H1 (cell line): ENCODE measurements around the gene HOXC5. TPM values are rescaled to one million over a fixed set of nuclear protein-coding genes. Genes with fewer than 3 reads are reported as not detected.
A peak's percentile ranks its signal among the peaks of the same experiment; 100 is the strongest.

Source experiments
- CTCF ChIA-PET: fragments of 300-600 bp; sonication (Branson Sonifier 250); formaldehyde crosslinking; loops from one replicate; lab custom pipeline; 2021; ENCODE audit not compliant: partially characterized antibody; lab: Charles Lee
- POLR2A ChIA-PET: fragments of 300-600 bp; sonication (Branson Sonifier 250); formaldehyde crosslinking; loops from one replicate; lab custom pipeline; 2021; ENCODE audit warnings: inconsistent platforms; ENCODE audit not compliant: partially characterized antibody; lab: Charles Lee
- DNase-seq, 2 experiments: peaks; one replicate each; pipeline versions ENCODE4 v3.0.0 to v3.0.0-alpha.2; 2010 to 2022; ENCODE audit warnings: low spot score in 2 of 2, low read depth in 1 of 2, mixed read lengths in 1 of 2
- FAIRE-seq: peaks from 2 replicates; lab custom pipeline; 2011; peaks lifted over from hg19 to GRCh38; lab: Jason Lieb, UNC
- H2AFZ ChIP-seq: 2 replicates; pipeline ENCODE4 v1.8.1; 2012; ENCODE audit warnings: low read length, inconsistent platforms
- H2AK5ac ChIP-seq: 2 replicates; pipeline ENCODE4 v1.6.1; 2013; ENCODE audit warnings: low read depth, low read length
- H2BK120ac ChIP-seq: replicated peaks from 2 replicates; pipeline ENCODE3; 2013; ENCODE audit warnings: low read depth, low read length, inconsistent platforms
- H2BK12ac ChIP-seq: 2 replicates; pipeline ENCODE4 v1.6.1; 2013; ENCODE audit warnings: low read depth, low read length
- H2BK15ac ChIP-seq: 2 replicates; pipeline ENCODE4 v1.6.1; 2013; ENCODE audit warnings: low read length
- H2BK20ac ChIP-seq: 2 replicates; pipeline ENCODE4 v1.6.1; 2013; ENCODE audit warnings: low read length
- H2BK5ac ChIP-seq: 2 replicates; pipeline ENCODE4 v1.6.1; 2013; ENCODE audit warnings: low read depth, low read length
- H3K14ac ChIP-seq: 2 replicates; pipeline ENCODE4 v1.6.1; 2013; ENCODE audit warnings: inconsistent platforms; ENCODE audit not compliant: insufficient read length
- H3K18ac ChIP-seq: 2 replicates; pipeline ENCODE4 v1.6.1; 2013; ENCODE audit warnings: low read length; ENCODE audit errors: extremely low read depth
- H3K23ac ChIP-seq: 2 replicates; pipeline ENCODE4 v1.6.1; 2013; ENCODE audit warnings: inconsistent platforms; ENCODE audit not compliant: insufficient read length
- H3K23me2 ChIP-seq: 2 replicates; pipeline ENCODE4 v1.6.1; 2013; ENCODE audit warnings: low read depth, low read length
- H3K27ac ChIP-seq: 2 replicates; pipeline ENCODE4 v1.6.1; 2011; ENCODE audit warnings: low read depth, low read length, inconsistent platforms
- H3K27me3 ChIP-seq, 4 experiments: replicated peaks in 1 of 4; 1 replicate in 1 of 4; 2 replicates in 3 of 4; pipeline versions ENCODE4 v1.6.1 to v1.8.1; 2011 to 2013; ENCODE audit warnings: low read length in 3 of 4, mild to moderate bottlenecking in 3 of 4, inconsistent platforms in 2 of 4, mixed read lengths in 2 of 4, moderate library complexity in 1 of 4; ENCODE audit not compliant: control insufficient read depth in 3 of 4, insufficient read depth in 3 of 4; ENCODE audit errors: extremely low read depth in 1 of 4
- H3K36me3 ChIP-seq, 4 experiments: 2 replicates each; pipeline versions ENCODE4 v1.6.1 to v1.8.1; 2011 to 2013; ENCODE audit warnings: mild to moderate bottlenecking in 4 of 4, low read length in 3 of 4, moderate library complexity in 2 of 4, control low read depth in 1 of 4, inconsistent platforms in 1 of 4; ENCODE audit not compliant: insufficient read depth in 4 of 4, control insufficient read depth in 2 of 4
- H3K4ac ChIP-seq: replicated peaks from 2 replicates; pipeline ENCODE3; 2013; ENCODE audit warnings: low read length, low read depth, mixed read lengths, inconsistent platforms; ENCODE audit not compliant: insufficient read length
- H3K4me1 ChIP-seq, 4 experiments: replicated peaks in 1 of 4; 1 replicate in 1 of 4; 2 replicates in 3 of 4; pipeline versions ENCODE4 v1.6.1 to v1.8.1; 2011 to 2013; ENCODE audit warnings: low read length in 3 of 4, inconsistent platforms in 2 of 4, mixed read lengths in 1 of 4; ENCODE audit not compliant: insufficient read depth in 4 of 4, control insufficient read depth in 3 of 4
- H3K4me2 ChIP-seq, 2 experiments: 2 replicates each; pipeline versions ENCODE4 v1.6.1 to v1.8.1; 2011 to 2013; ENCODE audit warnings: low read depth in 2 of 2, low read length in 2 of 2, control low read depth in 1 of 2, inconsistent platforms in 1 of 2, mild to moderate bottlenecking in 1 of 2; ENCODE audit not compliant: insufficient read depth in 1 of 2
- H3K4me3 ChIP-seq, 4 experiments: fragments of 200-600, 300-600 bp in 1 of 4; sonication (generic), shearing (Covaris generic), sonication (Bioruptor Twin) in 1 of 4; 2 replicates each; pipeline versions ENCODE4 v1.5.1 to v1.8.1; 2011 to 2016; ENCODE audit warnings: low read length in 4 of 4, low read depth in 3 of 4, control low read depth in 2 of 4, inconsistent platforms in 2 of 4, mild to moderate bottlenecking in 2 of 4, mixed read lengths in 1 of 4, moderate library complexity in 1 of 4; ENCODE audit not compliant: insufficient read depth in 2 of 4; ENCODE audit errors: extremely low read depth in 1 of 4
- H3K56ac ChIP-seq: replicated peaks from 2 replicates; pipeline ENCODE3; 2013; ENCODE audit warnings: low read depth, mild to moderate bottlenecking, mixed read lengths, low read length, inconsistent platforms; ENCODE audit not compliant: insufficient read length
- H3K79me1 ChIP-seq: 2 replicates; pipeline ENCODE4 v1.6.1; 2013; ENCODE audit warnings: low read depth, low read length, control low read depth
- H3K79me2 ChIP-seq, 2 experiments: 2 replicates each; pipeline versions ENCODE4 v1.6.1 to v1.8.1; 2012 to 2013; ENCODE audit warnings: low read length in 2 of 2, mild to moderate bottlenecking in 2 of 2, inconsistent platforms in 1 of 2; ENCODE audit not compliant: insufficient read depth in 2 of 2, control insufficient read depth in 1 of 2
- H3K9ac ChIP-seq, 4 experiments: replicated peaks in 1 of 4; 1 replicate in 1 of 4; 2 replicates in 3 of 4; pipeline versions ENCODE4 v1.6.1 to v1.8.1; 2011 to 2013; ENCODE audit warnings: low read depth in 3 of 4, low read length in 3 of 4, control low read depth in 2 of 4, mild to moderate bottlenecking in 2 of 4, moderate library complexity in 2 of 4, inconsistent platforms in 1 of 4; ENCODE audit errors: extremely low read depth in 1 of 4
- H3K9me3 ChIP-seq, 2 experiments: 2 replicates each; pipeline versions ENCODE4 v1.6.1 to v1.8.1; 2012 to 2013; ENCODE audit warnings: mild to moderate bottlenecking in 2 of 2, moderate library complexity in 2 of 2, control low read depth in 1 of 2, inconsistent platforms in 1 of 2, low read depth in 1 of 2, low read length in 1 of 2, mixed read lengths in 1 of 2; ENCODE audit not compliant: insufficient read depth in 2 of 2
- H4K20me1 ChIP-seq, 2 experiments: replicated peaks in 1 of 2; 2 replicates each; pipeline versions ENCODE3 to v1.8.1; 2011 to 2013; ENCODE audit warnings: inconsistent platforms in 2 of 2, low read length in 2 of 2, mild to moderate bottlenecking in 1 of 2; ENCODE audit not compliant: insufficient read depth in 2 of 2, control insufficient read depth in 1 of 2
- H4K5ac ChIP-seq: 2 replicates; pipeline ENCODE4 v1.6.1; 2013; ENCODE audit warnings: low read length, low read depth, mixed read lengths, inconsistent platforms; ENCODE audit not compliant: insufficient read length
- H4K8ac ChIP-seq: 2 replicates; pipeline ENCODE4 v1.8.0; 2013; ENCODE audit warnings: mild to moderate bottlenecking, moderate library complexity, low read length, inconsistent platforms; ENCODE audit not compliant: insufficient read depth; ENCODE audit errors: extremely low read depth
- H4K91ac ChIP-seq: replicated peaks from 2 replicates; pipeline ENCODE3; 2013; ENCODE audit warnings: low read length, mixed read lengths, inconsistent platforms; ENCODE audit not compliant: insufficient read length
- CBX8 ChIP-seq: fragments of 300-800, 300-1000 bp; sonication (generic); IDR thresholded peaks from 2 replicates; pipeline ENCODE4 v1.7.1; 2016; ENCODE audit warnings: low read depth, low read length, borderline replicate concordance
- EZH2 ChIP-seq: fragments of 200-600 bp; sonication (generic); IDR thresholded peaks from 2 replicates; pipeline ENCODE4 v1.7.1; 2012; ENCODE audit warnings: low read depth, mild to moderate bottlenecking, moderate library complexity, low read length, inconsistent platforms; ENCODE audit not compliant: severe bottlenecking
- RNF2 ChIP-seq: fragments of 200-900, 300-1000 bp; sonication (generic); IDR thresholded peaks from 2 replicates; pipeline ENCODE4 v1.7.1; 2016; ENCODE audit warnings: borderline replicate concordance, low read depth, mild to moderate bottlenecking, antibody characterized with exemption, low read length; ENCODE audit not compliant: poor library complexity, severe bottlenecking; ENCODE audit errors: missing control alignments
- YY1 ChIP-seq: IDR thresholded peaks from 2 replicates; pipeline ENCODE4 v1.6.1; 2011; ENCODE audit warnings: low read depth, mild to moderate bottlenecking, low read length
- WGBS, 2 experiments: shearing (Covaris generic) in 1 of 2; methylation state at CpG; one replicate each; pipeline versions ENCODE4 v1.1.6 to v1.1.7; 2013 to 2015; ENCODE audit warnings: low lambda C conversion rate in 2 of 2, mixed read lengths in 2 of 2, inconsistent platforms in 1 of 2, low coverage in 1 of 2, missing lambda C conversion rate in 1 of 2; ENCODE audit not compliant: insufficient replicate concordance in 2 of 2, insufficient coverage in 1 of 2, insufficient read length in 1 of 2; ENCODE audit errors: extremely low coverage in 1 of 2, missing lambda C conversion rate in 1 of 2; 5-methylcytosine and 5-hydroxymethylcytosine counted together
- polyA plus RNA-seq, 7 experiments: library from polyadenylated mRNA; depleted of rRNA in 3 of 7; stranded (reverse) in 5 of 7; unstranded in 2 of 7; fragments of >200 nt in 5 of 7; fragments of 200-250 nt in 2 of 7; gene quantifications; 1 replicate in 5 of 7; 2 replicates in 1 of 7; 4 replicates in 1 of 7; pipeline versions ENCODE4 v1.2.1 to v1.2.3, GENCODE V29; 2011 to 2013; ENCODE audit warnings: missing spikeins in 2 of 7, mixed read lengths in 2 of 7
- total RNA-seq: library from RNA; stranded (reverse); fragmentation: NEBNext Ultra II Directional; extraction: Animal tissue kit (Norgen Biotek cat#: 25700); gene quantifications from 2 replicates; pipeline ENCODE4 v1.2.1, GENCODE V29; 2021

HOXC5 gene
- total and polyA plus RNA-seq, 2 of the 8 experiments (the other 6 are each of a cell fraction or from before 2014, with no cell fraction given) = not detected

- H2BK15ac ChIP-seq = no peak overlapping the region
- H2BK120ac ChIP-seq = no peak overlapping the region
- no peaks in the 10 kb centered on the region for H3K79me2 ChIP-seq
- TF ChIP-seq YY1 (no peak), RNF2 (peak; percentile 71), CBX8 (0 out of 2 replicates have a peak, but pooled peaks have one; percentile 31), EZH2 (peak; percentile 62)
- peaks cover 9 to 20% of the 10 kb centered on the region in 2 experiments for H4K20me1 ChIP-seq
- DNase-seq (no peak), FAIRE-seq (no peak)
- no peak overlapping the region for H2BK5ac ChIP-seq
- H3K4me1 ChIP-seq = peaks cover 0 to under 1% (median 0%) of the 10 kb centered on the region in 4 experiments; a peak in 4 of 7 replicates
- no peak overlapping the region for H3K4ac ChIP-seq
- H2BK12ac ChIP-seq = no peak overlapping the region
- no peak overlapping the region for H2BK20ac ChIP-seq
- no peak overlapping the region for H3K23ac ChIP-seq
- no peak overlapping the region for H3K18ac ChIP-seq
- H3K23me2 ChIP-seq = no peaks in the 10 kb centered on the region
- no peak overlapping the region for H3K27ac ChIP-seq
- H4K5ac ChIP-seq = no peak overlapping the region
- peaks cover 0 to 5% (median 0%) of the 10 kb centered on the region in 4 experiments; a peak in 1 of 8 replicates for H3K36me3 ChIP-seq
- H4K8ac ChIP-seq = no peak overlapping the region
- H3K4me3 ChIP-seq = no peak overlapping the region
- ChIA-PET CTCF (interaction anchor here (0.6 to 20.0 kb wide), 14 partner anchors 13 to 277 kb away, joined by 3 to 339 read pairs (median 3); partner anchors contain the start of gene SMUG1), POLR2A (interaction anchor here (1.6 kb wide), 1 partner anchor 15 kb away, joined by 3 read pairs; no protein-coding TSS in a partner anchor)
- H2AFZ ChIP-seq = no peak overlapping the region
- no peaks in the 10 kb centered on the region; a peak in 2 of 4 replicates for H3K9me3 ChIP-seq
- H3K4me2 ChIP-seq = no peak overlapping the region
- no peaks in the 10 kb centered on the region for H3K79me1 ChIP-seq
- H3K27me3 ChIP-seq = peaks cover 96 to 100% (median 99%) of the 10 kb centered on the region in 4 experiments
- no peak overlapping the region for H3K9ac ChIP-seq
- 53% methylated on average over 5 of the region's 5 CpGs; no CpG with 5 or more reads in 1 of the 2 experiments for WGBS, 2 experiments
- no peak overlapping the region for H3K14ac ChIP-seq
- H4K91ac ChIP-seq = no peak overlapping the region
- 0 out of 2 replicates have a peak overlapping the region, but pooled peaks have one; percentile 24 for H2AK5ac ChIP-seq
- H3K56ac ChIP-seq = no peak overlapping the region
Measured at GRCh38 chr12:54038284-54038870, 5.5 kb downstream of the HOXC5 start.
